ENCODE data around the gene ZP1. TPM values are rescaled to one million over a fixed set of nuclear protein-coding genes. Genes with fewer than 3 reads are reported as not detected.

ZP1 gene
- total and polyA plus RNA-seq, 2 of the 8 experiments (the other 6 are each of a cell fraction or from before 2014, with no cell fraction given) = not detected

GRCh38 chr11:60834742-60835533, 32.4 kb upstream of the ZP1 start:
- no peak overlapping the region for H4K8ac ChIP-seq (ENCODE audit: extremely low read depth, insufficient read depth, low read length)
- H2BK120ac ChIP-seq (replicated peaks; ENCODE audit: low read depth, low read length) = no peak overlapping the region
- no peak overlapping the region for H3K27ac ChIP-seq (ENCODE audit: low read depth, low read length)
- H3K14ac ChIP-seq (ENCODE audit: insufficient read length) = no peak overlapping the region
- H3K4ac ChIP-seq (replicated peaks; ENCODE audit: insufficient read length, low read depth, low read length) = no peak overlapping the region
- no peak overlapping the region for H3K4me3 ChIP-seq (ENCODE audit: extremely low read depth in 1 of 4, insufficient read depth in 2 of 4, low read depth in 3 of 4, low read length in 4 of 4)
- no peak overlapping the region for H3K23ac ChIP-seq (ENCODE audit: insufficient read length)
- H3K23me2 ChIP-seq (ENCODE audit: low read depth, low read length) = no peaks in the 10 kb centered on the region
- H4K5ac ChIP-seq (ENCODE audit: insufficient read length, low read depth, low read length) = no peak overlapping the region
- no peak overlapping the region for H3K18ac ChIP-seq (ENCODE audit: extremely low read depth, low read length)
- FAIRE-seq (no peak), DNase-seq (ENCODE audit: low read depth in 1 of 2, low spot score in 2 of 2) (no peak)
- no peak overlapping the region for H2AK5ac ChIP-seq (ENCODE audit: low read depth, low read length)
- no peaks in the 10 kb centered on the region for H4K20me1 ChIP-seq (replicated peaks in 1 of 2; ENCODE audit: control insufficient read depth in 1 of 2, insufficient read depth in 2 of 2, low read length in 2 of 2)
- H3K4me2 ChIP-seq (ENCODE audit: insufficient read depth in 1 of 2, low read depth in 2 of 2, low read length in 2 of 2) = no peak overlapping the region
- WGBS, 2 experiments (ENCODE audit: extremely low coverage in 1 of 2, insufficient coverage in 1 of 2, insufficient read length in 1 of 2, insufficient replicate concordance in 2 of 2, low coverage in 1 of 2, low lambda C conversion rate in 2 of 2, missing lambda C conversion rate in 1 of 2) = 72% methylated on average over 7 of the region's 7 CpGs; no CpG with 5 or more reads in 1 of the 2 experiments
- ChIA-PET CTCF (ENCODE audit: partially characterized antibody) (interaction anchor here (0.7 to 18.0 kb wide), 5 partner anchors 32 to 95 kb away, joined by 3 to 522 read pairs (median 3); partner anchors contain the start of genes PRPF19 and ZP1), POLR2A (ENCODE audit: partially characterized antibody) (no interaction called here)
- H2AFZ ChIP-seq (ENCODE audit: low read length) = no peak overlapping the region
- TF ChIP-seq CTBP2 (IDR thresholded peaks at IDR 0.05; ENCODE audit: borderline replicate concordance, insufficient read depth, insufficient read length, low read length) = no peak
- TF ChIP-seq HDAC6 (IDR thresholded peaks at IDR 0.05; ENCODE audit: low read depth, low read length) = no peak
- TF ChIP-seq TAF1 (IDR thresholded peaks at IDR 0.05; ENCODE audit: low read depth, low read length) = no peak
- no peak for TF ChIP-seq NANOG (IDR thresholded peaks at IDR 0.05; ENCODE audit: insufficient read depth, low read depth, low read length, poor library complexity, severe bottlenecking)
- no peak for TF ChIP-seq CHD2 (IDR thresholded peaks at IDR 0.05; ENCODE audit: low read length)
- TF ChIP-seq HDAC2 (IDR thresholded peaks at IDR 0.05; ENCODE audit: borderline replicate concordance in 1 of 2, low read depth in 2 of 2, low read length in 2 of 2) = no peak
- H3K36me3 ChIP-seq (ENCODE audit: control insufficient read depth in 2 of 4, insufficient read depth in 4 of 4, low read length in 3 of 4) = no peaks in the 10 kb centered on the region
- no peaks in the 10 kb centered on the region for H3K9me3 ChIP-seq (ENCODE audit: insufficient read depth in 2 of 2, low read depth in 1 of 2, low read length in 1 of 2)
- no peak overlapping the region for H4K91ac ChIP-seq (replicated peaks; ENCODE audit: insufficient read length, low read length)
- H2BK20ac ChIP-seq (ENCODE audit: low read length) = no peak overlapping the region
- H3K4me1 ChIP-seq (replicated peaks in 1 of 4; ENCODE audit: control insufficient read depth in 3 of 4, insufficient read depth in 4 of 4, low read length in 3 of 4) = no peaks in the 10 kb centered on the region; a peak in 2 of 7 replicates
- no peaks in the 10 kb centered on the region for H3K79me1 ChIP-seq (ENCODE audit: low read depth, low read length)
- no peaks in the 10 kb centered on the region; a peak in 1 of 7 replicates for H3K27me3 ChIP-seq (replicated peaks in 1 of 4; ENCODE audit: control insufficient read depth in 3 of 4, extremely low read depth in 1 of 4, insufficient read depth in 3 of 4, low read length in 3 of 4)
- H3K9ac ChIP-seq (replicated peaks in 1 of 4; ENCODE audit: extremely low read depth in 1 of 4, low read depth in 3 of 4, low read length in 3 of 4) = no peak overlapping the region
- no peaks in the 10 kb centered on the region for H3K79me2 ChIP-seq (ENCODE audit: control insufficient read depth in 1 of 2, insufficient read depth in 2 of 2, low read length in 2 of 2)
- no peak overlapping the region for H2BK15ac ChIP-seq (ENCODE audit: low read length)
- H2BK5ac ChIP-seq (ENCODE audit: low read depth, low read length) = no peak overlapping the region
- H2BK12ac ChIP-seq (ENCODE audit: low read depth, low read length) = no peak overlapping the region
- no peak overlapping the region for H3K56ac ChIP-seq (replicated peaks; ENCODE audit: insufficient read length, low read depth, low read length)
